ENCODE data around the gene CISH.

The CISH gene

GRCh38 chr3:50575372-50575771 lies 36.2 kb downstream of the CISH start:
- H3K27ac ChIP-seq, result peak overlapping the region; percentile 80
- TF ChIP-seq, protein P1, sequence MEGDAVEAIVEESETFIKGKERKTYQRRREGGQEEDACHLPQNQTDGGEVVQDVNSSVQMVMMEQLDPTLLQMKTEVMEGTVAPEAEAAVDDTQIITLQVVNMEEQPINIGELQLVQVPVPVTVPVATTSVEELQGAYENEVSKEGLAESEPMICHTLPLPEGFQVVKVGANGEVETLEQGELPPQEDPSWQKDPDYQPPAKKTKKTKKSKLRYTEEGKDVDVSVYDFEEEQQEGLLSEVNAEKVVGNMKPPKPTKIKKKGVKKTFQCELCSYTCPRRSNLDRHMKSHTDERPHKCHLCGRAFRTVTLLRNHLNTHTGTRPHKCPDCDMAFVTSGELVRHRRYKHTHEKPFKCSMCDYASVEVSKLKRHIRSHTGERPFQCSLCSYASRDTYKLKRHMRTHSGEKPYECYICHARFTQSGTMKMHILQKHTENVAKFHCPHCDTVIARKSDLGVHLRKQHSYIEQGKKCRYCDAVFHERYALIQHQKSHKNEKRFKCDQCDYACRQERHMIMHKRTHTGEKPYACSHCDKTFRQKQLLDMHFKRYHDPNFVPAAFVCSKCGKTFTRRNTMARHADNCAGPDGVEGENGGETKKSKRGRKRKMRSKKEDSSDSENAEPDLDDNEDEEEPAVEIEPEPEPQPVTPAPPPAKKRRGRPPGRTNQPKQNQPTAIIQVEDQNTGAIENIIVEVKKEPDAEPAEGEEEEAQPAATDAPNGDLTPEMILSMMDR (IDR thresholded peaks at IDR 0.05; ENCODE audit: low read depth, low read length), result no peak
- no peaks in the 10 kb centered on the region for H3K27me3 ChIP-seq (ENCODE audit: insufficient read depth, low read depth, severe bottlenecking)
- no peaks in the 10 kb centered on the region for H3K36me3 ChIP-seq
- no peaks in the 10 kb centered on the region for H3K9me3 ChIP-seq (ENCODE audit: severe bottlenecking)
- DNase-seq, result no peak
- no peak overlapping the region for H3K4me3 ChIP-seq (ENCODE audit: low read depth, low read length)

GRCh38 chr3:50574444-50574831 lies 37.1 kb downstream of the CISH start:
- H3K36me3 ChIP-seq, result no peaks in the 10 kb centered on the region
- H3K27me3 ChIP-seq (ENCODE audit: insufficient read depth, low read depth, severe bottlenecking), result no peaks in the 10 kb centered on the region
- TF ChIP-seq, protein P1 (IDR thresholded peaks at IDR 0.05; ENCODE audit: low read depth, low read length), result no peak
- H3K9me3 ChIP-seq (ENCODE audit: severe bottlenecking), result no peaks in the 10 kb centered on the region
- no peak overlapping the region for H3K27ac ChIP-seq
- DNase-seq, result no peak
- no peak overlapping the region for H3K4me3 ChIP-seq (ENCODE audit: low read depth, low read length)

GRCh38 chr3:50573566-50574443 lies 37.8 kb downstream of the CISH start:
- no peak for DNase-seq
- no peak overlapping the region for H3K4me3 ChIP-seq (ENCODE audit: low read depth, low read length)
- TF ChIP-seq, protein P1 (IDR thresholded peaks at IDR 0.05; ENCODE audit: low read depth, low read length), result no peak
- H3K9me3 ChIP-seq (ENCODE audit: severe bottlenecking), result no peaks in the 10 kb centered on the region
- H3K27ac ChIP-seq, result no peak overlapping the region
- no peaks in the 10 kb centered on the region for H3K27me3 ChIP-seq (ENCODE audit: insufficient read depth, low read depth, severe bottlenecking)
- H3K36me3 ChIP-seq, result no peaks in the 10 kb centered on the region

DNA sequence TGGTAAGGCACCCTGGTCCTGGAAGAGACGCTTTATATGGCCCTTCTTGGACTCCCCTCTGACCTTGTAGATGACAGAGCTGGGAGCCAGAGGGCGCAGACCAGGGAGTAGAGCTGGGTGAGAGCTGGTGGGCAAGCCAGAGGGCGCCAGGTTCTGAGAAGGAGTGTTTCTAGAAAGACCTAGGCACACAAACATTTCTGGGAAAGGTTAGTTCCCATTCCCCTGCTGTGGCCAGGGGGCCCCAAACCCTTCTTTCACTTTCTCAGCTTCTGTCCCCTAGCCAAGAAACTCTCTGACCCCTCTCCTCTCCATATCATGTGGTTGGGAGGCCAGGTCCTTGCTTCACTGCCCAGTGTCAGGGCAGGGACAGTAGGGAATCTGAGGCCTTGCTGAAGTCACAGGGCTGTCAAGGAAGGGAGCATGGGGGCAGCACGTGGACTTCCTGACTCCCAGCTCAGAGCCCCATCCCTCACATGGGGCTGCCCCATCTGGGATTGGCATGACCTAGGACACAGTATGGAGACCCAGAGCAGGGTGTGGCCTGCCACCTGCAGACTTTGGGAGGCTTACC lies 38.7 kb downstream of the CISH start:
- H3K27me3 ChIP-seq (ENCODE audit: insufficient read depth, low read depth, severe bottlenecking), result no peaks in the 10 kb centered on the region
- H3K4me3 ChIP-seq (ENCODE audit: low read depth, low read length), result no peak overlapping the region
- DNase-seq, result no peak
- TF ChIP-seq, protein P1 (IDR thresholded peaks at IDR 0.05; ENCODE audit: low read depth, low read length), result no peak
- no peaks in the 10 kb centered on the region for H3K36me3 ChIP-seq
- H3K9me3 ChIP-seq (ENCODE audit: severe bottlenecking), result no peaks in the 10 kb centered on the region
- H3K27ac ChIP-seq, result no peak overlapping the region

DNA sequence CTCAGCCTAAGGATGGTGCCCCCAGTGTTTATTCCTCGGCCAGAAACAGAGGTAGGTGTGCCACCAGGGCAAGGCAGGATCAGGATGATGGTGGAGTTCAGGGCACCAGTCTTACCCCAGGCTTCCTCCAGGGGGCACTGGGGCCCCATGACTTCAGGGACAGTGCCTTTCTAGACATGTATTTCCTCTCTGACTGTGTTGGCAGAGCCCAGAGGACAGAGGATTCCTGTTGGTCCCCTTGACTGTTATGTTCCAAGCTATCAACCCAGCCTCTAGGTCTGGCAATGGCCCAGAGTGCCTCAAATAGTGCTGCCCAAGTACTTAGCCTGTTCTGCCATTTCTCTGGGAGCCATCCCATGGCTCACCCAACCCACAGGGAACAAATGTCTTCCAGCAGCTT lies 39.4 kb downstream of the CISH start:
- Histone ChIP-seq H3K27ac (no peak overlapping the region), H3K4me3 (ENCODE audit: low read depth, low read length) (no peak overlapping the region), H3K27me3 (ENCODE audit: insufficient read depth, low read depth, severe bottlenecking) (no peaks in the 10 kb centered on the region), H3K9me3 (ENCODE audit: severe bottlenecking) (no peaks in the 10 kb centered on the region), H3K36me3 (no peaks in the 10 kb centered on the region)
- TF ChIP-seq, protein P1 (IDR thresholded peaks at IDR 0.05; ENCODE audit: low read depth, low read length), result peak; percentile 97
- DNase-seq, result peak; percentile 71
